ENCODE data around the gene KCNH2.
A peak's percentile ranks its signal among the peaks of the same experiment; 100 is the strongest.

The KCNH2 gene

DNA sequence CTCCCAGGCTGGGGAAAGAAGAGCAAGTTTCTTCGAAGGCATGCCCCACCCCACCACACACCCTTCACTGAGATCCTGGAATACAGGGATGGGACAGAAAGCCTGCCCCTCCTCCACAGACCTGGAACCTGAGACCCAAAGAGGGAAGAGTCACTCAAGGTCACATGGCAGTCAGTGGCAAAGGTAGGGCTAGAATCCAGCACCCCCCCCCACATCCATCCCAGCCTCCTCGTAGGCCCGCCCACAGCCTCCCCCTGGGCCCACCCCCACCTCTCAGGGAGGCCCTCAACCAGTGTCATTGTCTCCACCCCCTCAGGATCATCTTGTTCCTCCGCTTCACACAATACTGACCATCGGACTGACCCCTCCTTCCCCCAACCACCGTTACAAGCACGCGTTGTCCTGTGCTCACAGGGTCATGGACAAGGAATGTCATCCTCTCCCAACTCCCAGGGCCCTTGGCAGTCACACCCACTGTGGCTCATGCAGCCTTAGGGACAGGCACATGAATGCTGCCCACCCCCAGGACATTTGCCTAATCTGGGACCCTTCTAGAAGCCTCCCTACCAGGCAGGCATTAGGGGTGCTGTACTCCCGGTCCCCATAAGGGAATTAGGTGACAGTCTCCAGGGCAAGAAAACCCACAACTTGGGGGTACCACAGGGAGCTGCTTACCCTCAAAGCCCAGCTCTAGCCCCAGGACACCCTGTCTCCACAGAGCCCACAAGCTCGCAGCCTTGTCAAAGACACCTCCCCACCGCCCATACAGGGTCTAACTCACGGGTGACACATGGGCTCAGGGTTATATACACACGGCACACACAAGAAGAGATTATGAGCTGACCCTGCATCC, 1.4 kb downstream of the KCNH2 start:
- DNase-seq (ENCODE audit: low read depth in 2 of 3, low spot score in 2 of 3), result no peak

DNA sequence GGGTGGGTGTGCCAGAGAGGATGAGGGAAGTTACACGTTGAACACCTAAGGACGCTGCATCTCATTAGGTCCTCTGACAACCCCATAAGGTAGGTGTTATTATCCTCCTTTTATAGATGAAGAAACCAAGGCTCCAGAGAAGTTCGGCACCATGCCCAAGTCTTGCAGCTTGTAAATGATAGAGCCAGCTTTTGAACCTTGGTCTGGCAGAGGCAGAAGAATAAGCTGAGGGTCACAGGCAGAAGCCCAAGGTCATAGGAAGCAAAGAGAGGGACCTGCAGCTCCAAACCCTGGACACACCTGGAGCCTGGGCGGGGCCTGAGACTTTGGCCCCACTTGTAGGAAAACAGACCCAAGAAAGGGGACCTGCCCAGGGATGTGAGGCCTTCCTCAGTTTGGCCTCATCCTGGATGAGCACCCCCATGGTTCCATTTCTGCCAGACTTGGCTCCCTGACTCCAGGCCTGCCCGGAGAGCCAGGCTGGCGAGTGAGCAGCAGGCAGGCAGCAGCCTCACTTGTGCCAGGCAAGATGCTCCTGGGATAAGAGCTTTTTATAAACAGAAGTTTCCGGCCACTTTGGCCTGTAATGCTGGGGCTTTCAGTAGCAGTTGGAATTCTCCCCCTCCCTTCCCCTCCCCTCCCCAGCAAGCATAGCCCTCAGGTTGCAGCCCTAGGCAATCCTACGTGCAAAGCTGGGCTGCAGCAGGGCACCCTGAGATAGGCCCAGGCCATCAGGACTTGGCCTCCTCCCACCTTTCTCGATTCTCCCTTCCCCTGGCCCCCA, 2.4 kb downstream of the KCNH2 start:
- DNase-seq (ENCODE audit: low read depth in 2 of 3, low spot score in 2 of 3), result no peak

DNA sequence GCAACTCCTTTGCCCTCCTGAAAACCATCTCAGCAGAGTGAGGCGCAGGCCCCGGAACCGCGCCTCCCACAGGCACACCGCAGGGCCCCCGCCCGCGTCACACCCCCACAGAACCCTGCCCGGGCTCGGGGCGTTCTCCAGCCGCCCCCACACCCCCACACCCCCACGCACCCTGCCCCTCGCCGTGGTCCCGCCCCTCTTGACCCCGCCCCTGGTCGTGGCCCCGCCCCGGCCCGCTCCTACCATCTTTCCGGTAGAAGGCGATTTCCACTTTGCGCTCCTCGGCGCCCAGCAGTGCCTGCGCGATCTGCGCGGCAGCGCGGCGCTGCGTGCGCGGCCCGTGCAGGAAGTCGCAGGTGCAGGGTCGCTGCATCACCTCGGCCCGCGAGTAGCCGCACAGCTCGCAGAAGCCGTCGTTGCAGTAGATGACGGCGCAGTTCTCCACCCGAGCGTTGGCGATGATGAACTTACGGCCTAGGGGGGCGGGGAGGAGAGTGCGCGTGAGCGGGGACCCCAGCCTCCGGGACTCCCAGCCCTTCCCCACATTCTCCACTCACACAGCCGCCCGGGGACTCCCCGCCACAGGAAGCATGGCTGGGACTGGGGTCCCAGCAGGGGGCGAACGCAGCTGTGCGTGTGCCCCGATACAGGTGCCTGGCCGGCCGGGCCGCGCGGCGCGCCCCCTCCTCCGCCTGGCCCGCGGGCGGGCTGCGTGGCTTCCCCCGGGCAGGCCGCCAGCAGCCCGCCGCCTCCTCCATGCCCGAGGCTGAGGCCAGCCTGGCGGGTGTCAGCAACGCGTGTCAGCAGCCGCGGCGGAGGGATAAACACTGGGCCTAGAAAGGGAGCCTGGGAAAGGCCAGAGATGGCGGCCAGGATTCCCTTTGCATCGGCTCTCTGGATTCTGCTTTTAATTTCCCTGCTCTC, 3.4 kb downstream of the KCNH2 start:
- peak in 2 of 3 experiments; percentile 36 to 42 for DNase-seq (ENCODE audit: low read depth in 2 of 3, low spot score in 2 of 3)

DNA sequence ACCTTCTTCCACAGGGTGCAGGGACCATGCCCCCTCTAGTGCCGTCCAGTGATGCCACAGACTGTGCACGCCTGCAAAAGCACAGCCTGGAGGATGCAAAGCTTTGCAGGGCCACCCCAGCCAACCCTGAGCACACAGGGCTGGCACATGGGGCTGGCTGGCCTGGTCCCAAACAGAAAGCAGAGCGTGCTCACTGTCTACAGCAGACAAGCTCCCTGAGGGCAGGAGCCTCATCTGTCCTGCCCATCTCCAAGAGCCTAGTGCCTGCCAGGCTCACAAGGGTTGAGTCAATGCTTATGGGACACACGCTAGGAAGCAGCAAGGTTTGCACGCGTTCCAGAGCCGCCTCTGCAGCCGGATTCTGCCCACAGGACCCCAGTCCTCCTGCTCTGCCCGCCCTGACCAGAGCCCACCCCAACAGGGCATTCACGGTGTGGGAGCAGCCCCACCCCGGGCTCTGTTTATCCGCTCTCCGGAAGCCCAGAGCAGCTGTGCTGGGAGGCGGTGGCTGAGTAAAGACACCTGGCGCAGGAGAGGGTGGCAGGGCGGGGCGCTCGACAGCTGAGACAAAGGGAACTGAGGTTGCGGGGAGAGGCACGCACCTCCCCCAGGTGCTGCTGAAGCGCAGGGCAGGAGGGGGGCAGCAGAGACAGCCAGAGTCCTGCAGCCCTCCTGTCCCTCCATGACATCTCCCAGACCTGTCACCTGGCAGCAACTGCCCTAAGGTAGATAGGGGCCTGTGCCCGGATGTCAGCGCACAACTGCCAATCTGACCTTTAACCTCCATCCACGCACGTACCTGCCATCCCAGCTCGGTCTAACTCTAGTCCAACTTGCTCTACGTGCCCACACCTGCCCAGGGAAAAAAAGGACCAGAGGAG, 4.3 kb downstream of the KCNH2 start:
- no peak for DNase-seq (ENCODE audit: low read depth in 2 of 3, low spot score in 2 of 3)

DNA sequence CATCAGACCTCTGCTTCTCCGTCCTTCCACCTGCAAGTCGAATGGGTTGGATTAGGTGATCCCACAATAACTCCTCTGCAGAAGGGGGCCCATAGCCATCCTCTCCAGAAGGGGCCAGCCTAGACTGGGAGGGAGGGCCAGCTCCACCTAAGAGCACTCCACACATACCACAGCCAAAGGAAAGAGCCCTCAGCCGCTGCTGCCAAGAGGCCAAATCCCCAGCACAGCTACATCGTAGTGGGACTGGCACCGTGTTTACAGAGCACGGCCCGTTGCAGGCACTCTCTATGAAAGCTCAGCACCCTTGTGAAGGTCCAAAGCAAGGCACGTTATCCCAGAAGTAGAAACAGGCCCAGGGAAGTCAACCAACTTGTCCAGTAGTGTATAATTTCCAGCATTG, 5.4 kb downstream of the KCNH2 start:
- DNase-seq (ENCODE audit: low read depth in 2 of 3, low spot score in 2 of 3), result no peak

DNA sequence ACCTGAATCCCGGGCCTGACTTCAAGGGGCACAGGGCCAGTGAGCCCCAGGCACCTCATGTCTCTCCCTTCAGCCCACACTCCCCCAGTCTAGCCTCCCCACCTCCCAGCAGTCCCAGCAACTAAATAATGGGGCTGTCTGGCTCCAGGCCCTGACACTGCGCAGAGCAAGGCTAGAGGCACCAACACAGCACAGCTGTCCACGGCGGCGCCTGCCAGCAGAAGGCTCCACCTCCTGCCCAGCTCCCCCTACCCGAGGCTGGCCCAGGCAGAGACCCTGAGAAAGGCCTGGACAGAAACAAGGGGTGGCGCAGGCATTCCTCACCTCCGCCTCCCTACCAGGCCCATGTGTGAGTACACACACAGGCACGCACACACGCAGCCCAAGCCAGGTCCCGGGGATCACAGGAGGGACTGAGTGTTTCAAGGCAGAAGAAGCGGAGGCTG, 6.1 kb downstream of the KCNH2 start:
- DNase-seq (ENCODE audit: low read depth in 2 of 3, low spot score in 2 of 3), result no peak

DNA sequence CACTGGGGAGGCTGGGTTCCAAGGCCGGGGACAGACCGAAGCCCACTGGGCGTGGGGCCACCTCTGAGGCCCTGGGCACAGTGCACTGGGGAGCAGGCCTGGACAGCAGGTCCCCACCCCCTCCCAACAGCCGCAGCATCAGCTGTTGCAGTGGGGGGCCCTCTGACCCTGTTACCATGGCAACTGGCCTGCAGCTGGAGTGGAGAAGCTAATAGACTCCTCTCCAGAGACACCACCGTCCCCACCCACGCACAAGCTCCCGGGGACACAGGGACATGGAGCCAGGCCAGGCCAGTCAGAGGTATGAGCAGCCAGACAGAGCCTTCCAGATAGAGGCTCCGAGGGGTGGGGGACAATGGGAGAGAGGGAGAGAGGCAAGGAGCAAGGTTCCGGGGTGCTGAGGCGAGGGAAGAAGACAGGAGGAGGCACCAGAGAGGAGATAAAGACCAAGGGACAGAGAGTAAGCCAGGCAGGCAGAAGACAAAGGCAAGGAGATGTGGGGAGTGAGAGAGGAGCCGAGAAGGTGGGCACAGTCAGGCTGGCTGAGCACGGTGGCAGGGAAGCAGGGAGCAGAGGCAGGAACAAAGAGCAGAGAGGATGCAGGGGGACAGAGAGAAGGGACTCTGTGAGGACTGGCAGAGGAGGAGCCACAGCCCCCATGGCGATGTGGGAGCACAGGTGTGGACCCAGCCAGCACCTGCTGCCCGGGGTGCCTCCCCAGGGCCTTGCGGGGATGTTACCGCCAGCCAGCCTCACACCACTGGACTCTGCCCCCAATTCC, 6.7 kb downstream of the KCNH2 start:
- DNase-seq (ENCODE audit: low read depth in 2 of 3, low spot score in 2 of 3), result no peak

DNA sequence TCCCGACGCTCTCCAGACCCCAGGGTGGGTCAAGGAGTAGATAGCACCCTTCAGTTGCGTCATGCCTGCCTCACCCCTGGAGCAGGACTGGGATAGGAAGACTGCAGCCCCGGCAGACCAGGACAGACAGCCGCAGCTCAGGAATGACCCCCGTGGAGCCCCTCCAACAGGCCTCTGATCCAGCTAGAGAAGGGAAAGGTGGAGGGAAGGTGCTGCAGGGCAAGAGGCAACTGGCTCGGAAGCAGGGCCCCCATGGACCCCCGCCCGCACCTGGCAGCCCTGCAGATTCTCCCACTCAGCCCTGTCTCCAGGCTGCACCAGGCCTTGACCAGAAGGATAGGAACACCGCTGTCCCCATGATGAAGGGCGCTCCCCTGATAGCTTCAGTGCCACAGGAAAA, 7.7 kb downstream of the KCNH2 start:
- DNase-seq (ENCODE audit: low read depth in 2 of 3, low spot score in 2 of 3), result no peak

DNA sequence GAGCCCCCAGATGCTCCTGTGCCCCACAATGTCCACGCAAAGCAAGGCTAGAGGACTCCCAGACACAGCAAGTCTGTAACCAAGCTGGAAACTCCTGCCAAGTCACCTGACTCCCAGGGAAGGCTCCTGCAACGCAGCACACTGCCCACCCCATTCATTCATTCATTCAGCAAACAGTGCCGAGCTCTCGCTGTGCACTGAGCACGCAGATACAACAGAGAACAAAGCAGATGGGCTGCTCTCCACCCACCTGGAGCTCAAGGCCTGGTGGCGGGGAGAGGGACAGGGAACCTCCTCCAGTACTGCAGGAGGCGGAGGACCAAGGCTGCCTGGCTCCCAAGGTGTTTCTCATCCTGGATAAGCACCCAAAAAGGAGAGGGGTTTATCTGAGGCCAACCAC, 8.6 kb downstream of the KCNH2 start:
- DNase-seq (ENCODE audit: low read depth in 2 of 3, low spot score in 2 of 3), result no peak

DNA sequence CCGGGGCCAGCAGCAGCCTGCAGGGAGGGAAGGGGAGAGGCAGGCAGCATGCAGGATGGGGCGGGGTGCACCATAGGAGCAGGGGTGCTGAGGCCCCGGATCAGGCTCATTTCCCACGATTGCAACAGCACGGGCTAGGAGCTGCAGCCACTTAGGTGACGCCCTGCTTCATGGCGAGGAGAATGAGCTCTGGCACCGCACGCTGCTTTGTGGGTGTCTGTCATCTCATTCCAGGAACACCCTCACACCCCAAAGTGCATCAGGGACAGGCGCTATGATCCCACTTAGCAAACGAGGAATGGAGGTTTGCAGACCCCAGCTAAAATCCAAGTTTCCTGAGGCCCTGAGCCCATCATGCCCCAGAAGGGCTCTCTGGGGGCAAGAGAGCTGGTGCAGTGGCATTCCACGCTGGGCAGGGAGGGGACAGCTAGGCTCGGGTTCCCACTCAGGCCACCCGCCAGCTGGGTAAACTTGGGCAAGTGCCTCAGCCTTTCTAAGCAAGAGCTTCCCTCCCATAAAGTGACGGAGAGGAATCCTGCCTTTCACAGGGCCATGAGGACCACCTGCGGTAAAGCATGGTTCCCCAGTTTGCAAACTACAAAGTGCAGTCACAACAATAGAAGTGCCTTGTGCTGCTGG, 9.3 kb downstream of the KCNH2 start:
- no peak for DNase-seq (ENCODE audit: low read depth in 2 of 3, low spot score in 2 of 3)

DNA sequence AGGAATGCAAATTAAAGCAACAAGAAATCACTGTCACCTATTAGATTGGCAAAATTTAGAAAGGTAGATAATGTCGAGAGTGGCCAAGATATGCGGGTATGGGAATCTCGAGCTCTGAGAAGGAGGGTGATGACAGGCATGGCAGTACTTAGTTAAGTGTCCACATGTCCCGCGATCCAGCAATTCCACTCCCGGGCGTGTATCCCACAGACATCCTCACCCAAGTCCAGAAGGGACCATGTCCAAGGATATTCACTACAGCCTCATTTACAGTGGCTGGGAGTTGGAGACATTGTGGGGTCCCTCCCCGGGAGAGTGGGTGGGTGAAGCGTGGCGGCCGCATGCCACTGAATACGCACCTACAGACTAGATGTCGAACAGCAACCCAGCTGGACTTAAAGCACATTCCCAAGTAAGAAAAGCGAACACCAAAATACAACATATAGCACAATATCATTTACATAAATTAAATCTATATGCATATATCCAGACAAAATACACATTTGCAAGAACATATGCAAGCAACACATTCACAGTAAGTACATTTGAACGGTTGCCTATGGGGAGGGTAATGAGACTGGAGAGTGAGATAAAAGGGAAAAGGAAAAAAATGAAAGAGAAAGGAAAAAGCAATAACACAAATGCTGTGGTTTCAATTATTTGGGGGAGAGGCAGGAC, 9.9 kb downstream of the KCNH2 start:
- DNase-seq (ENCODE audit: low read depth in 2 of 3, low spot score in 2 of 3), result no peak

DNA sequence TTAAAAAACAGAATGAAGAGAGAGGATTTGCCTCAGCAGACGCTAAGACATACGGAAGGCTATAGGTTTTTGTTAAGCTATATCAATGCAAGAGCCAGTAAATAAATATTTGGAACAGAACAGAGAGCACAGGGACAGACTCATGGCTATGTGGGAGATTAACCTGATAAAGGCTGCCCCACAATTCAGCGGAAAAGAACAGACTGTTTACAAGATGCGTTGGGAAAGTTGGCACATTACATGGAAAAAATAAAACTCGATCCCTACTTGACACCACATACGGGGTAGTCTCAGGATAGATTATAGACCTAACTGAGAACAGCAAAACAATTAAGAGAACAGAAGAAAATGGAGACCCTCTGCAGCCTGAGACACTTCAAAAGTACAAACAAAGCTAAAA, 10.8 kb downstream of the KCNH2 start:
- no peak for DNase-seq (ENCODE audit: low read depth in 2 of 3, low spot score in 2 of 3)

DNA sequence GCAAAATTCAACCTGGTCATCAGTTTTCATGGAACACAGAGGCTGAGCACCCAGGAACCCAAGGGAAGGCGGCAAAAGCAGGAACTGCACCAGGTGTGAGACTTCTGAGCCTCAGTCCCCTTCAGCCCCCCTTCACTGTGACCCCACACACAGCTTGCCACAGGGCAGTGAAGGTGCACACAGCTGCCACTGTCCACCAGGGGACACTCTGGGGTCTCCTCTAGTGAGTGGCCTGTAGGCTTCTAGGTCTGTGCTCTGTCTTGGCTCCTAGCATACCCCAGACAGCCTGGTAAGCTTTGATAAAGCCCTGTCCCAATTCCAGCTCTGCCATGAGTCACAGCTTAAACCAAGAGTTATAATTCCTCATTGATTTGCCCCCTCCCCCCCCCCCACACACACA, 12.1 kb downstream of the KCNH2 start:
- no peak for DNase-seq (ENCODE audit: low read depth in 2 of 3, low spot score in 2 of 3)

DNA sequence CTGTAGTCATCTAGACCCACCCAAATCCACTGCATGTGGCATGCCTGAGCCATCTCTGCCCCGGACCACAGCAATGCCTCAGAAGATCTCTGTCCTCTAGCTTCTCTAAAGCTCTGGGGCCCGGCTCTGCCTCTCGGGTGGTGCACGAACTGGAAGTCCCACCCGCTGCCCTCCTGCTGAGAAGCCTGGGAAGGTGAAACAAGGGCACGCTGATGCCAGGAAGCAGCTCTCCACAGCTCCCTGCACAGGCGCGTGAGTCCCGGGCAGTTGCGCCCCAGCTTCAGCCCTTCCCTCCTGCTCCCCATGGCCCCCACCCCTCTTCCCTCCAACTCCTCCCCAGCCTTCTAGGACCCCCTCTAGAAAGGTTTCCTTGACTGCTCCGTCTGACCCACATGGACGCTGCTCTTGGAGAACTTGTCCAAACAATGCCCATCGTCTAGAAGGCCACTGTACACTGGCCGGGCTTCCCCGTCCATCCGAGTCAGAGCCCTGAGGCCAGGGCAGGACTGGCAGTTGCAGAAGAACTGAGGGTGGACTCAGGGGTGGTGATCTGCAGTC, 12.8 kb downstream of the KCNH2 start:
- DNase-seq (ENCODE audit: low read depth in 2 of 3, low spot score in 2 of 3), result no peak

DNA sequence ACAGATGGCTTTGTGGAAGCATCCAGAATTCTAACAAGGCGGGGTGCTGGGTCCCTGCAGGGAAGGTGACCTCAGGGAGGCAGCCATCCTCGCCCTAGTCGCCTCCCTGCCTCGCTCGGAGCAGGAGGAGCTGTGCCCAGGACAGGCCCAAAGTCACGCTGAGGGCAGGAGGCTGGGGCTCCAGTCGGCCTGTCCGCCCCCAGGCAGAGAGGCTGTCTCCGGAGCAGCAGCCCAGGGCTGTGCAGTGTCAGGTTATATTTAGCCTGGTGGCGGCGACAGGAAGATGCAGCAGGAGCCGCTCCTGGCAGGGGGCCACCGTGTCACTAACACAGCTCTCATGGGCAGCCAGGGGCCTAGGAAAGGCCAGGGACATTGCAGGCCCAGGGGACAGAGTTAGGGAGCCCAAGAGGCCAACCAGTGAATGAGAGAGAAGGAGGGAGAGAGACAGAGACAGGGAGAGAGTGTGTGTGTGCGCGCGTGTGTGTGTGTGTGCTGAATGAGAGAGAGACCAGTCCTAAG, 13.5 kb downstream of the KCNH2 start:
- DNase-seq (ENCODE audit: low read depth in 2 of 3, low spot score in 2 of 3), result no peak

DNA sequence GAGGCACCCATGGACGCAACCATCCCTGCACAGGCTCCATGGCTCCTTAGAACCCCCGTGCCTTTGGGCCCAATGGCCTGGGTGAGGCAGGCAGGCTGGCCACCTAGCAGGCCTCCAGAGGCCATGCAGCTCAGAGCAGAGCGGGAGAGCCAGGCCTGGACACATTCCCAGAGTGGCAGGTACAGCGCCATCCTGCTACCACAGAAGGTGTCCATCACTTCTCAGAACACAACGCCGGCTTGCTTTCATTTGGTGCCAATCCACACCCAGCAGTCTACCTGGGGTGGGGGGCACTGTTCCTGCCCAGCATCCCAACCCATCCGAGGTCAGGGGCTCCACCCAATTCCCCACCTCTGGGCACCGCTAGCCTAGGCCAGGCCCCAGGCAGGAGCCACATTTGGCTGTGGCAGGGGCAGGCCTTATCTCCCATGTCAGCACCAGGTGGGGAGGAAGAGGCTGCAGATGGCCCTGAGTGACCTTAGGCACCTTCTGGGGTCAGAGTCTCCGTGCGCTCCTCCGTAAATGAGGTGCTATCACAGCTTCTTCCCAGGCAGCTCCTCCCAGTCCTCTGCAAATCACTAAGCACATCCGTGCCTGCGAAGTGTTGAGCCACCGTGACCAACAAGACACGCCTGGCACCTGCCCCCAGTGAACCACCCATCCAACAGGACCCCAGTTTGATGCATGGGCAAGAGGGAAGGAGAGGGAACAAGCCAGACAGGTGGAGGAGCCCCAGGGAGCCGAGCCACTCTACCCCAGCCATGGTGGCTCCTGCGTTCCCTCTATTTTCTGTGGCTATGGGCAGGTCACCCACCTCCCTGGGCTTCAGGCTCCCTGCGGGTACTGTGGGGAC, 14.2 kb downstream of the KCNH2 start:
- DNase-seq (ENCODE audit: low read depth in 2 of 3, low spot score in 2 of 3), result no peak

Measured in activated CD8-positive, alpha-beta memory T cell treated with anti-CD3 and anti-CD28 coated beads for 48 hours (primary cell).